HG03025 (cell line): ENCODE measurements around the gene ABHD18.
A peak's percentile ranks its signal among the peaks of the same experiment; 100 is the strongest.
"Not testable (repeated sequence)": the region's sequence is repeated elsewhere in the genome, so short reads cannot be mapped to it uniquely, and the experiment has no call there.

Experiments used
- ATAC-seq: cut with Tn5 transposase; IDR thresholded peaks from one replicate; pipeline ENCODE4 v1.9.1; 2021; ENCODE audit warnings: mild to moderate bottlenecking, moderate library complexity; ENCODE audit not compliant: unreplicated experiment, low FRiP score

Gene ABHD18

GRCh38 chr4:128061566-128062536, 96.6 kb downstream of the ABHD18 start:
- ATAC-seq = peak; percentile 39

- not testable (repeated sequence) for ATAC-seq
Observed at GRCh38 chr4:128066453-128066820, 101.2 kb downstream of the ABHD18 start.

- no peak for ATAC-seq
Observed at GRCh38 chr4:128068918-128069317, 103.7 kb downstream of the ABHD18 start.

- no peak for ATAC-seq
Observed at GRCh38 chr4:128076464-128076863, 111.3 kb downstream of the ABHD18 start.
